HepG2 (cell line): ENCODE results near the gene ZMYND19. TPM values are rescaled to one million over a fixed set of nuclear protein-coding genes. Genes with fewer than 3 reads are reported as not detected.

ENCODE experiments used
- BHLHE40 ChIP-seq: IDR thresholded peaks from 2 replicates; pipeline ENCODE4 v1.6.1; 2011; ENCODE audit warnings: low read length, improper control_type of control experiment
- GABPB1 ChIP-seq: IDR thresholded peaks from 2 replicates; pipeline ENCODE4 v1.6.1; 2016; ENCODE audit warnings: mild to moderate bottlenecking, missing genetic modification reagents, moderate library complexity, missing compliant biosample characterization
- HDAC2 ChIP-seq: sonication (generic); formaldehyde crosslinking; IDR thresholded peaks from 2 replicates; pipeline ENCODE4 v1.4.0; 2020; ENCODE audit warnings: missing genetic modification reagents
- KDM6A ChIP-seq: IDR thresholded peaks from 2 replicates; pipeline ENCODE4 v1.6.1; 2016; ENCODE audit warnings: low read depth
- KLF6 ChIP-seq: IDR thresholded peaks from 2 replicates; pipeline ENCODE4 v1.8.0; 2016; ENCODE audit warnings: missing biosample characterization, missing genetic modification reagents
- KMT2A ChIP-seq: sonication (generic); formaldehyde crosslinking; IDR thresholded peaks from 2 replicates; pipeline ENCODE4 v1.4.0; 2020; ENCODE audit warnings: missing genetic modification reagents
- MAF1 ChIP-seq: sonication (generic); formaldehyde crosslinking; IDR thresholded peaks from 2 replicates; pipeline ENCODE4 v1.5.0; 2020; ENCODE audit warnings: missing genetic modification reagents, borderline replicate concordance
- PITX1 ChIP-seq: sonication (generic); formaldehyde crosslinking; IDR thresholded peaks from 2 replicates; pipeline ENCODE4 v1.5.1; 2020; ENCODE audit warnings: mild to moderate bottlenecking, missing genetic modification reagents
- RAD21 ChIP-seq: fragments of 450-650 bp; formaldehyde crosslinking; IDR thresholded peaks from 2 replicates; pipeline ENCODE4 v1.5.0; 2020; ENCODE audit warnings: mild to moderate bottlenecking
- RBM22 ChIP-seq: fragments of 200-400 bp; formaldehyde crosslinking; optimal IDR thresholded peaks from 2 replicates; pipeline ENCODE3; 2017; ENCODE audit warnings: mild to moderate bottlenecking, low read length, moderate library complexity
- TBX2 ChIP-seq: sonication (generic); formaldehyde crosslinking; IDR thresholded peaks from 2 replicates; pipeline ENCODE4 v1.5.0; 2020; ENCODE audit warnings: missing genetic modification reagents, mild to moderate bottlenecking, borderline replicate concordance
- ZBTB38 ChIP-seq: sonication (generic); formaldehyde crosslinking; IDR thresholded peaks from 2 replicates; pipeline ENCODE4 v1.5.1; 2020; ENCODE audit warnings: mild to moderate bottlenecking, missing genetic modification reagents
- ZFX ChIP-seq: sonication (generic); formaldehyde crosslinking; IDR thresholded peaks from 2 replicates; pipeline ENCODE4 v1.4.0; 2020; ENCODE audit warnings: mild to moderate bottlenecking, low read depth, missing genetic modification reagents, moderate library complexity
- ZNF577 ChIP-seq: sonication (generic); formaldehyde crosslinking; IDR thresholded peaks from 2 replicates; pipeline ENCODE4 v1.4.0; 2020; ENCODE audit warnings: mild to moderate bottlenecking, low read depth, missing genetic modification reagents, borderline replicate concordance
- polyA plus RNA-seq, 8 experiments: library from polyadenylated mRNA; depleted of rRNA in 3 of 8; stranded (reverse) in 7 of 8; unstranded in 1 of 8; fragments of >200 nt; fragmentation: Illumina TruSeq in 4 of 8; extraction: Trizol in 4 of 8; gene quantifications; 2 replicates each; pipeline versions ENCODE4 v1.2.1 to v1.2.3, GENCODE V29; 2011 to 2016; ENCODE audit warnings: low read depth in 4 of 8, missing spikeins in 1 of 8, mixed read lengths in 1 of 8; ENCODE audit not compliant: insufficient read depth in 1 of 8
- total RNA-seq, 5 experiments: library from RNA; depleted of rRNA; stranded (reverse); fragments of >200 nt; fragmentation: Illumina TruSeq; extraction: Trizol; gene quantifications; 2 replicates each; pipeline ENCODE4 v1.2.3, GENCODE V29; 2016; ENCODE audit warnings: low read depth in 1 of 5
- TF ChIP-seq, protein P1 (sequence below): sonication (generic); formaldehyde crosslinking; IDR thresholded peaks from 2 replicates; pipeline ENCODE4 v1.4.0; 2020; ENCODE audit warnings: mild to moderate bottlenecking, missing genetic modification reagents
- TF ChIP-seq, protein P2 (sequence below): sonication (generic); formaldehyde crosslinking; IDR thresholded peaks from 2 replicates; pipeline ENCODE4 v1.5.0; 2020; ENCODE audit warnings: mild to moderate bottlenecking, missing genetic modification reagents, borderline replicate concordance
- TF ChIP-seq, protein P3 (sequence below): sonication (generic); formaldehyde crosslinking; IDR thresholded peaks from 2 replicates; pipeline ENCODE4 v1.4.0; 2020; ENCODE audit warnings: missing genetic modification reagents, low read depth, mild to moderate bottlenecking, borderline replicate concordance
- TF ChIP-seq, protein P4 (sequence below), 2 experiments: sonication (generic) in 1 of 2; formaldehyde crosslinking in 1 of 2; IDR thresholded peaks; 2 replicates each; pipeline versions ENCODE4 v1.5.1 to v1.6.1; 2011 to 2020; ENCODE audit warnings: borderline replicate concordance in 1 of 2, low read depth in 1 of 2, low read length in 1 of 2, mild to moderate bottlenecking in 1 of 2, missing genetic modification reagents in 1 of 2, moderate library complexity in 1 of 2

The ZMYND19 gene
- total and polyA plus RNA-seq, 2 of the 13 experiments (the other 11 are each of a cell fraction or from before 2014, with no cell fraction given): 21.3 to 38.7 TPM

DNA sequence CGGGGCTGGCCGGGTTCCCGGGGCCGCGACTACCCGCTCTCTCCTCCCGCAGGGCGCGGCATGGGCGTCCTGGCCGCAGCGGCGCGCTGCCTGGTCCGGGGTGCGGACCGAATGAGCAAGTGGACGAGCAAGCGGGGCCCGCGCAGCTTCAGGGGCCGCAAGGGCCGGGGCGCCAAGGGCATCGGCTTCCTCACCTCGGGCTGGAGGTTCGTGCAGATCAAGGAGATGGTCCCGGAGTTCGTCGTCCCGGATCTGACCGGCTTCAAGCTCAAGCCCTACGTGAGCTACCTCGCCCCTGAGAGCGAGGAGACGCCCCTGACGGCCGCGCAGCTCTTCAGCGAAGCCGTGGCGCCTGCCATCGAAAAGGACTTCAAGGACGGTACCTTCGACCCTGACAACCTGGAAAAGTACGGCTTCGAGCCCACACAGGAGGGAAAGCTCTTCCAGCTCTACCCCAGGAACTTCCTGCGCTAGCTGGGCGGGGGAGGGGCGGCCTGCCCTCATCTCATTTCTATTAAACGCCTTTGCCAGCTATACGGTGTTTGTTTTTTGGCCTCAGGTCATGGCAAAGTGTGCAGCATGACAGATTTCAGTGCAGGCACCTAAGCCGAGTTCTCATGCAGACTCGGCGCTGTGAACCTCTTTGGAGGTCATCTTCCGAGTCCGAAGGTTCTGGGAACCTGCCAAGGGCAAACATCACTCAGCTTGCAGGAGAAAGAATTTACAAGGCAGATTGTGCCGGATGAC lies 38.1 kb downstream of the ZMYND19 start (continued):
- no peak for TF ChIP-seq ZNF577 (CRISPR knock-in tag)
- TF ChIP-seq HDAC2: 0 out of 2 replicates have a peak, but pooled peaks have one; percentile 14
- TF ChIP-seq RAD21 (CRISPR knock-in tag): 0 out of 2 replicates have a peak, but pooled peaks have one; percentile 21
- TF ChIP-seq ZBTB38: 0 out of 2 replicates have a peak, but pooled peaks have one; percentile 42
- TF ChIP-seq, protein P1, sequence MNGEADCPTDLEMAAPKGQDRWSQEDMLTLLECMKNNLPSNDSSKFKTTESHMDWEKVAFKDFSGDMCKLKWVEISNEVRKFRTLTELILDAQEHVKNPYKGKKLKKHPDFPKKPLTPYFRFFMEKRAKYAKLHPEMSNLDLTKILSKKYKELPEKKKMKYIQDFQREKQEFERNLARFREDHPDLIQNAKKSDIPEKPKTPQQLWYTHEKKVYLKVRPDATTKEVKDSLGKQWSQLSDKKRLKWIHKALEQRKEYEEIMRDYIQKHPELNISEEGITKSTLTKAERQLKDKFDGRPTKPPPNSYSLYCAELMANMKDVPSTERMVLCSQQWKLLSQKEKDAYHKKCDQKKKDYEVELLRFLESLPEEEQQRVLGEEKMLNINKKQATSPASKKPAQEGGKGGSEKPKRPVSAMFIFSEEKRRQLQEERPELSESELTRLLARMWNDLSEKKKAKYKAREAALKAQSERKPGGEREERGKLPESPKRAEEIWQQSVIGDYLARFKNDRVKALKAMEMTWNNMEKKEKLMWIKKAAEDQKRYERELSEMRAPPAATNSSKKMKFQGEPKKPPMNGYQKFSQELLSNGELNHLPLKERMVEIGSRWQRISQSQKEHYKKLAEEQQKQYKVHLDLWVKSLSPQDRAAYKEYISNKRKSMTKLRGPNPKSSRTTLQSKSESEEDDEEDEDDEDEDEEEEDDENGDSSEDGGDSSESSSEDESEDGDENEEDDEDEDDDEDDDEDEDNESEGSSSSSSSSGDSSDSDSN (CRISPR knock-in tag): 0 out of 2 replicates have a peak, but pooled peaks have one; percentile 24
- TF ChIP-seq, protein P2, sequence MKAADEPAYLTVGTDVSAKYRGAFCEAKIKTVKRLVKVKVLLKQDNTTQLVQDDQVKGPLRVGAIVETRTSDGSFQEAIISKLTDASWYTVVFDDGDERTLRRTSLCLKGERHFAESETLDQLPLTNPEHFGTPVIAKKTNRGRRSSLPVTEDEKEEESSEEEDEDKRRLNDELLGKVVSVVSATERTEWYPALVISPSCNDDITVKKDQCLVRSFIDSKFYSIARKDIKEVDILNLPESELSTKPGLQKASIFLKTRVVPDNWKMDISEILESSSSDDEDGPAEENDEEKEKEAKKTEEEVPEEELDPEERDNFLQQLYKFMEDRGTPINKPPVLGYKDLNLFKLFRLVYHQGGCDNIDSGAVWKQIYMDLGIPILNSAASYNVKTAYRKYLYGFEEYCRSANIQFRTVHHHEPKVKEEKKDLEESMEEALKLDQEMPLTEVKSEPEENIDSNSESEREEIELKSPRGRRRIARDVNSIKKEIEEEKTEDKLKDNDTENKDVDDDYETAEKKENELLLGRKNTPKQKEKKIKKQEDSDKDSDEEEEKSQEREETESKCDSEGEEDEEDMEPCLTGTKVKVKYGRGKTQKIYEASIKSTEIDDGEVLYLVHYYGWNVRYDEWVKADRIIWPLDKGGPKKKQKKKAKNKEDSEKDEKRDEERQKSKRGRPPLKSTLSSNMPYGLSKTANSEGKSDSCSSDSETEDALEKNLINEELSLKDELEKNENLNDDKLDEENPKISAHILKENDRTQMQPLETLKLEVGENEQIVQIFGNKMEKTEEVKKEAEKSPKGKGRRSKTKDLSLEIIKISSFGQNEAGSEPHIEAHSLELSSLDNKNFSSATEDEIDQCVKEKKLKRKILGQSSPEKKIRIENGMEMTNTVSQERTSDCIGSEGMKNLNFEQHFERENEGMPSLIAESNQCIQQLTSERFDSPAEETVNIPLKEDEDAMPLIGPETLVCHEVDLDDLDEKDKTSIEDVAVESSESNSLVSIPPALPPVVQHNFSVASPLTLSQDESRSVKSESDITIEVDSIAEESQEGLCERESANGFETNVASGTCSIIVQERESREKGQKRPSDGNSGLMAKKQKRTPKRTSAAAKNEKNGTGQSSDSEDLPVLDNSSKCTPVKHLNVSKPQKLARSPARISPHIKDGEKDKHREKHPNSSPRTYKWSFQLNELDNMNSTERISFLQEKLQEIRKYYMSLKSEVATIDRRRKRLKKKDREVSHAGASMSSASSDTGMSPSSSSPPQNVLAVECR: peak; percentile 72
- TF ChIP-seq, protein P3, sequence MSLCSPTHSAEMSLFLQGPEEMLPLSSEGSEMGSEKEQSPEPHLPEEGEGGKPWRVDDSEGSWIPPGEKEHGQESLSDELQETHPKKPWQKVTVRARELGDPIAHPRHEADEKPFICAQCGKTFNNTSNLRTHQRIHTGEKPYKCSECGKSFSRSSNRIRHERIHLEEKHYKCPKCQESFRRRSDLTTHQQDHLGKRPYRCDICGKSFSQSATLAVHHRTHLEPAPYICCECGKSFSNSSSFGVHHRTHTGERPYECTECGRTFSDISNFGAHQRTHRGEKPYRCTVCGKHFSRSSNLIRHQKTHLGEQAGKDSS (CRISPR knock-in tag): no peak
- TF ChIP-seq, protein P4, sequence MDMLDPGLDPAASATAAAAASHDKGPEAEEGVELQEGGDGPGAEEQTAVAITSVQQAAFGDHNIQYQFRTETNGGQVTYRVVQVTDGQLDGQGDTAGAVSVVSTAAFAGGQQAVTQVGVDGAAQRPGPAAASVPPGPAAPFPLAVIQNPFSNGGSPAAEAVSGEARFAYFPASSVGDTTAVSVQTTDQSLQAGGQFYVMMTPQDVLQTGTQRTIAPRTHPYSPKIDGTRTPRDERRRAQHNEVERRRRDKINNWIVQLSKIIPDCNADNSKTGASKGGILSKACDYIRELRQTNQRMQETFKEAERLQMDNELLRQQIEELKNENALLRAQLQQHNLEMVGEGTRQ (IDR thresholded peaks at IDR 0.05; ENCODE audit: low read depth, low read length): no peak
- TF ChIP-seq, protein P4 (CRISPR knock-in tag; IDR thresholded peaks at IDR 0.05; ENCODE audit: borderline replicate concordance): no peak
- TF ChIP-seq ZFX (CRISPR knock-in tag): peak; percentile 33; the same call in 1 of the 2 replicates
- TF ChIP-seq KMT2A (CRISPR knock-in tag): peak; percentile 45
- 0 out of 2 replicates have a peak, but pooled peaks have one; percentile 25 for TF ChIP-seq TBX2 (CRISPR knock-in tag)
- TF ChIP-seq PITX1 (CRISPR knock-in tag): 0 out of 2 replicates have a peak, but pooled peaks have one; percentile 29
- TF ChIP-seq GABPB1 (CRISPR knock-in tag): peak; percentile 16; the same call in 1 of the 2 replicates
- peak; percentile 74 for TF ChIP-seq RBM22
- no peak for TF ChIP-seq KDM6A
- 0 out of 2 replicates have a peak, but pooled peaks have one; percentile 7 for TF ChIP-seq KLF6 (CRISPR knock-in tag)
- no peak for TF ChIP-seq BHLHE40
- no peak for TF ChIP-seq MAF1
